Measurements from ENCODE around the gene NHSL1.

GRCh38 chr6:138456401-138456790 is 42.9 kb downstream of the NHSL1 start:
- TF ChIP-seq ZNF174 (tag by site-specific recombination; IDR thresholded peaks at IDR 0.05) (no peak), ZBTB49 (tag by site-specific recombination; IDR thresholded peaks at IDR 0.05; ENCODE audit: low read depth) (no peak), SETDB1 (IDR thresholded peaks at IDR 0.05; ENCODE audit: insufficient read length, low read length) (no peak), ZNF121 (tag by site-specific recombination; IDR thresholded peaks at IDR 0.05) (no peak), ZFP37 (tag by site-specific recombination; IDR thresholded peaks at IDR 0.05) (no peak), ZNF404 (tag by site-specific recombination; IDR thresholded peaks at IDR 0.05) (no peak), CTCF (tag by site-specific recombination; IDR thresholded peaks at IDR 0.05) (no peak), ZIC2 (tag by site-specific recombination; IDR thresholded peaks at IDR 0.05) (no peak), ZNF2 (tag by site-specific recombination; IDR thresholded peaks at IDR 0.05) (no peak), PBX3 (CRISPR knock-in tag; IDR thresholded peaks at IDR 0.05) (no peak), ZBTB7A (tag by site-specific recombination; IDR thresholded peaks at IDR 0.05; ENCODE audit: low read depth) (no peak)
